Activated naive CD4-positive, alpha-beta T cell treated with anti-CD3 and anti-CD28 coated beads for 36 hours (primary cell): ENCODE results near the gene UGT2B15. TPM values are rescaled to one million over a fixed set of nuclear protein-coding genes. Genes with fewer than 3 reads are reported as not detected.
"Not testable (repeated sequence)": the region's sequence is repeated elsewhere in the genome, so short reads cannot be mapped to it uniquely, and the experiment has no call there.

Experiments used
- CTCF ChIA-PET: fragments of 350-600 bp; sonication (Branson Sonifier 250); formaldehyde crosslinking; loops from one replicate; lab custom pipeline; 2021; ENCODE audit warnings: antibody characterized with exemption; lab: Charles Lee
- DNase-seq: peaks from one replicate; pipeline ENCODE4 v3.0.0-alpha.2; 2020
- H3K27ac Mint-ChIP-seq: one replicate; pipeline ENCODE4 v1.8.0; 2021; ENCODE audit warnings: mild to moderate bottlenecking, mixed read lengths
- H3K27me3 Mint-ChIP-seq: one replicate; pipeline ENCODE4 v1.8.0; 2021; ENCODE audit warnings: low read depth, mixed read lengths
- H3K36me3 Mint-ChIP-seq: one replicate; pipeline ENCODE4 v1.8.0; 2021; ENCODE audit warnings: low read depth, mixed read lengths
- H3K4me1 Mint-ChIP-seq: one replicate; pipeline ENCODE4 v1.8.0; 2021; ENCODE audit warnings: low read depth, mixed read lengths
- H3K4me3 Mint-ChIP-seq: one replicate; pipeline ENCODE4 v1.8.0; 2021; ENCODE audit warnings: mild to moderate bottlenecking, moderate library complexity, mixed read lengths
- H3K9me3 Mint-ChIP-seq: one replicate; pipeline ENCODE4 v1.8.0; 2021; ENCODE audit warnings: mixed read lengths
- intact Hi-C: fragments of 100-400 bp; cut with micrococcal nuclease; formaldehyde crosslinking; loops from one replicate; pipeline ENCODE4 v1.15.1; 2023
- total RNA-seq, 2 experiments: library from RNA; stranded (reverse); gene quantifications; one replicate each; pipeline ENCODE4 v1.2.3, GENCODE V29; 2021

UGT2B15 gene
- total RNA-seq, 2 experiments from 2014 or later, result not detected

DNA sequence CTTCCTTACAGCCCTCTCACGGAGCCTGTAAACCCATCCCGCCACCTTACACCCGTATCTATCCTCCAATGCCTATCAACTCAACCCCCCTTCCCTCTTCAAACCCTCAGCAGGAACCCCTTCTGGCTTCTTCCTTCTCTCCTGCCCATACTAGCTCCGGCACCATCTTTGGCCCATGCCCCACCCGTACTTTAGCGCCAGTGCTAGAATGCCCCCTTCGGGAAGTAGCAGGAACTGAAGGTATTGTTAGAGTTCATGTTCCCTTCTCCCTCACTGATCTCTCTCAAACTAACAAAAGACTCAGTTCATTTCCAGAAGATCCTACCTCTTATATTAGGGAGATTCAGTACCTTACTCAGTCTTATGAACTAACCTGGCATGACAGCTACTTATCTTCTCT lies 2.7 kb upstream of the UGT2B15 start:
- CTCF ChIA-PET, result no interaction called here
- H3K27ac Mint-ChIP-seq, result no peak overlapping the region
- no peaks in the 10 kb centered on the region for H3K4me1 Mint-ChIP-seq
- intact Hi-C loops, result no loop called here
- no peak overlapping the region for H3K4me3 Mint-ChIP-seq
- DNase-seq, result no peak
- no peaks in the 10 kb centered on the region for H3K9me3 Mint-ChIP-seq
- no peaks in the 10 kb centered on the region for H3K36me3 Mint-ChIP-seq
- no peaks in the 10 kb centered on the region for H3K27me3 Mint-ChIP-seq

DNA sequence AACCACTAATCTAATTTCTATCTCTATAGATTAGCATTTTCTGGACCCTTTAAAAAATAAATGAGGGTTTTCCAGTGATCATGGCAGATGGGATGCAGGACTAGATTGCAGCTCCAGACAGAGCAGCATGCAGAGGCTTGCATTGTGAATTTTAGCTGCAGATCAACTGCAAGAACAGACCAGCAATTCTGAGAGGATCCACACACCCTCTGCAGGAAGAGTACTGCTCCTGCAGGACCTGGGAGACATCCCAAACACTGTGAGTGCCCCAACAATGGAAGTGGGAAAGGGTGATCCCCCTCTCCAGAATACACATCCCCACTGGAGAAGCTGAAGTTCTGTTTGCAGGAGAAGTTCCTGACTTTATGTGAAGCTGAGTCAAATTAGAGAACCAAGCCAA lies 765 bp upstream of the UGT2B15 start:
- H3K27me3 Mint-ChIP-seq, H3K27ac Mint-ChIP-seq, intact Hi-C loops, H3K9me3 Mint-ChIP-seq, H3K36me3 Mint-ChIP-seq, CTCF ChIA-PET, H3K4me1 Mint-ChIP-seq, DNase-seq, H3K4me3 Mint-ChIP-seq: not testable (repeated sequence)

DNA sequence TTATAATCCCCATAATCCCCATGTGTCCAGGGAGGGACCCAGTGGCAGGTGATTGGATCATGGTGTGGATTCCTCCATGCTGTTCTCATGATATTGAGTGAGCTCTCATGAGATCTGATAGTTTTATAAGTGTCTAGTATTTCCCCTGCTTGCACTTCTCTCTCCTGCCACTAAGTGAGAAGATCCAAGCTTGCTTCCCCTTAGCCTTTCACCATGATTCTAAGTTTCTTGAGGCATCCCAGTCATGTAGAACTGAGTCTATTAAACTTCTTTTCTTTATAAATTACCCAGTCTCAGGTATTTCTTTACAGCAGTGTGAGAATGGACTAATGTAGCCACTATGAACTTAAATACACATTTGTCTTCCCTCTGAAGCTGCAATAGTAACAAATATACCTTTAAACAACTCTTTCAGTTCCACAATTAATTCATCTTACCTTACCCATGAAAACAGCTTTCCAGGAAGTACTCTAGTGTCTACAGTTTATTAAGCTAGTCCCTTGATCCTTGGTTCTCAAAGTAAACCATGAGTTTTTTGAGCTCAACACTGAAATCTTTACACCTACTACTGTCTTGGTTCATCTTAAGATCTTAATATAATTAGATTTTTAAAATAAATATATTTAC lies 1.8 kb downstream of the UGT2B15 start:
- H3K36me3 Mint-ChIP-seq, H3K4me1 Mint-ChIP-seq, H3K27me3 Mint-ChIP-seq, H3K4me3 Mint-ChIP-seq, H3K27ac Mint-ChIP-seq, DNase-seq, CTCF ChIA-PET, H3K9me3 Mint-ChIP-seq, intact Hi-C loops: not testable (repeated sequence)

DNA sequence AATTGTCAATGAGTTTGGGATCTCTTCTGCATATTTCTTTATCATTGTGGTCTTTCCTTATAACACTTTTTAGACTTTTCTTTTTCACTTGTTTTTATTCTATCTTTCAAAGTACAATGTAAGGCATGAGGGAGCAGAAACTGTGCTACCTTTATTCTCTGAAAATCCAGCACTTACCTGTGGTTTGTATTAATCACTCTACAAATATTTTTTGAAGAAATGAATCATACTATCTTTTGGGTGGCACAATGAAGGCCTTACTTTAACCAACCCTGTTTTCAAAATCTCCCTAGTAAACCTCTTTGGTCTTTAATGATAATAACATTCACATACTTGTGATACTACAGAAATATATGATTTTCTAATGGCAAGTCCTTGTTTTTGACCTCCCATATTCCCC lies 2.9 kb downstream of the UGT2B15 start:
- DNase-seq, H3K27ac Mint-ChIP-seq, H3K27me3 Mint-ChIP-seq, CTCF ChIA-PET, H3K9me3 Mint-ChIP-seq, H3K4me3 Mint-ChIP-seq, intact Hi-C loops, H3K4me1 Mint-ChIP-seq, H3K36me3 Mint-ChIP-seq: not testable (repeated sequence)

DNA sequence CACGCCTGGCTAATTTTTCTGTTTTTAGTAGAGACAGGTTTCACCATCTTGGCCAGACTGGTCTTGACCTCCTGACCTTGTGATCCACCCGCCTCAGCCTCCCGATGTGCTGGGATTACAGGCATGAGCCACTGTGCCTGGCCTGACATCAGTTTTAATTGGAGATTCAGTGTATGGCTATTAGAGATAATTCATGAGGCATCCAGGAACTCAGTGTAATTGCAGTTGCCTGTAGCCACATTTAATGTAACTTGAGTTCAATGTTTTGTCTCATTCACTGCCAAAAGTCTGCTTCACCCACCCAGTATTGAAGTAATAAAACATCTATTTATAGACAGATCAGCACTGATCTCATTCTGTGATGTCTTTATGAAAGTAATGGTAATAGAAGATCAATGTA lies 5.7 kb downstream of the UGT2B15 start:
- intact Hi-C loops, CTCF ChIA-PET, H3K4me1 Mint-ChIP-seq, H3K27me3 Mint-ChIP-seq, H3K36me3 Mint-ChIP-seq, H3K4me3 Mint-ChIP-seq, H3K9me3 Mint-ChIP-seq, H3K27ac Mint-ChIP-seq, DNase-seq: not testable (repeated sequence)

DNA sequence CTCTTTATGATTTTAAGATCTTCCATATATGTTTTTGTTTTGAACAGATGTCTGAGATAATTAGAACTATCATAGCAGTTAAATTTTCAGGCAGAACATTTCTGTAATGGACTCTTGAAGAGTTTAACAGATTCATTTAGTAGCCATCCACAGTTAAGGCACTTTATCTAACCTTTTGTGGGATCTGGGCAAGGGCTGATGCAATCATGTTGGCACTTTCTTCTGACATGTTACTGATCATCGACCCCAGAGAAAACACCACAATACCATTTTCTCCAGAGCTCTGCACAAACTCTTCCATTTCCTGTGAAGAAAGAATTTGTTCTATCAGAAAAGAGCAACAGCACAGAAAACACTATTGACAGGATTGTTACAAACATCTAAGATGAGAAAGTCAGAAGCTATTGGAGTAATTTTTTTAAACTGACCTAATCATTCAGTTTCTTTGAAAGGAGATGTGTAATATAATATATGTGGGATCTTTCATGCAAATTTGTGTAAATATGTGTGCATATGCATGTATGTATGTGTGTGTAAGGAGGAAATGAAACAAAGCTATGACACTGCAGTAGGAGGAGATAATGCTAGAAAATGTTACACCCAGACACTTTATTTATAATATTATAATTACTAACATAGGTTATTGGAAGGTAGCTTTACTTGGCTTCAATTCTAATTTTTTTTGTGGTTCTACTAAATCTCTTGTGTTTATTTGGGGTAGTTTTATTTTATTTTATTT lies 7.4 kb downstream of the UGT2B15 start:
- intact Hi-C loops, H3K36me3 Mint-ChIP-seq, CTCF ChIA-PET, H3K4me3 Mint-ChIP-seq, H3K27ac Mint-ChIP-seq, DNase-seq, H3K27me3 Mint-ChIP-seq, H3K4me1 Mint-ChIP-seq, H3K9me3 Mint-ChIP-seq: not testable (repeated sequence)

DNA sequence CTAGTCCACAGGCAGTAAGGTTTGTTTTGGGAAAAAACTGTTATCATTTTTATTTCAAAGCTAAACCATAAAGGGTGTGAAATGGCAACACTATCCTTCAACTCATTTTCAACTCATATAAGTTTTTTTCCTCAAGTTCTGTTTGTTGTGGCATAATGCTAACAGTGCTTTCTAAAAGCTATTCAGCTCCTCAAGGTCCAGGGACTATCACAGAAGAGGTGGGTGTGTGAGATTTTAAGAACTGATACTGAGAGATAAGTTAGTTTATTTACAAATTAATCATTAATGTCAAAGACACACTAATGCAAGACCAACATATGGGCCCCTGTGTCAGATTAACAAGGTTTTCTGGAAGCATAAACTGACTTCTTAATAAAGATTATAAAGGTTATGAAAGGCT lies 11.8 kb downstream of the UGT2B15 start:
- H3K4me3 Mint-ChIP-seq, result no peak overlapping the region
- no peaks in the 10 kb centered on the region for H3K27me3 Mint-ChIP-seq
- no peaks in the 10 kb centered on the region for H3K9me3 Mint-ChIP-seq
- CTCF ChIA-PET, result no interaction called here
- H3K27ac Mint-ChIP-seq, result no peak overlapping the region
- intact Hi-C loops, result no loop called here
- H3K36me3 Mint-ChIP-seq, result no peaks in the 10 kb centered on the region
- no peak for DNase-seq
- no peaks in the 10 kb centered on the region for H3K4me1 Mint-ChIP-seq

DNA sequence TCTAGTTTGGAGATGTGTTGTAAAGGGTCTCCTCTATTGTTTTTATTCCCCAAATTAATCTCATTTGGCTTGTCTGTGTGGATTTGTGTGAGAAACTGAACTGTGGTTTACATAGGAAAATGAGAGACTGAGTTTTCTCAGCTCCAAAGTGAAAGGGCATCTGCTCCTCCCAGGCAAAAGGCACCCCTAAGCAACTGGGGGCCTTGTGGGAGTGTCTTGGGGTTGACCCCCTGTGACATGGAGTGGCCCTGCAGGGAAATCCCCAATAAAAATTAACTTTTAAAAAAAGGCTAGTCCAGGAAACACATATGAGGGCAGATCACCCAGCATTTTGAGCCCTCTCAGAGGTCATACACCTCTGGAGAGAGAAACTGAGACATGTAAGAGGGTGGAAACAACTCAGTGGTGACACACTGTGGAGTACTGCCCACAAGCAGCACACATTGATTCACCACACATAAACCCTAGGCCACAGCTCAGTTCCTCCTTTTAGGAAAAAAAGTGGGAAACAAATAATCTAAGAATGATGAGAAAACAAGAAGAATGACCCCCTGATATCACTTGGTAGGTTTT lies 13.3 kb downstream of the UGT2B15 start:
- H3K27me3 Mint-ChIP-seq, intact Hi-C loops, H3K4me1 Mint-ChIP-seq, CTCF ChIA-PET, H3K36me3 Mint-ChIP-seq, DNase-seq, H3K9me3 Mint-ChIP-seq, H3K4me3 Mint-ChIP-seq, H3K27ac Mint-ChIP-seq: not testable (repeated sequence)

DNA sequence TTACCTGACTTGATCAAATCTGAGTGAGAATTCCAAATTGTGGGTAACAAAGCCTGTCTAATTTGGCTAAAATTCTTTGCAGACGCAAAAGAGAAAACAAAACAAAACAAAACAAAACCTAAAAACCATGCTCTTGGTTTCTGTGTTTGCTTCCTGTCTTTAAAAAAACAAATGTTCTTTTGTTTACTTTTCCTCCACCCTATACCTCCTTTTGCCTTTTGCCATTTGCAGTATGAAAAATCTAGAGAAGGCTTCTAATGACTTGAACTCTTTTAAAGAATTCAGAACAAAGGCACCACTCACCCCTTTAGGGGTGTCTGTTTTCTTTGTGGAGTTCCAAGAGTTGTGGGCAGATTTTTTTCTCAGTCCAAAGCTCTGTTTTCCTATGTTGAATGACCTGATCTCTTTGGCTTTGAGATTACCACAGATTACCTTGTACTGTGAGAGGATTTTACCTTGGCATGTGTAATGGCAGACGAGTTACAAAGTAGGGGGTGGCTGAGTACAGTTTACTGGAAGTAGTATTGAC lies 13.9 kb downstream of the UGT2B15 start:
- intact Hi-C loops, H3K36me3 Mint-ChIP-seq, H3K4me1 Mint-ChIP-seq, H3K4me3 Mint-ChIP-seq, DNase-seq, H3K27me3 Mint-ChIP-seq, CTCF ChIA-PET, H3K27ac Mint-ChIP-seq, H3K9me3 Mint-ChIP-seq: not testable (repeated sequence)

DNA sequence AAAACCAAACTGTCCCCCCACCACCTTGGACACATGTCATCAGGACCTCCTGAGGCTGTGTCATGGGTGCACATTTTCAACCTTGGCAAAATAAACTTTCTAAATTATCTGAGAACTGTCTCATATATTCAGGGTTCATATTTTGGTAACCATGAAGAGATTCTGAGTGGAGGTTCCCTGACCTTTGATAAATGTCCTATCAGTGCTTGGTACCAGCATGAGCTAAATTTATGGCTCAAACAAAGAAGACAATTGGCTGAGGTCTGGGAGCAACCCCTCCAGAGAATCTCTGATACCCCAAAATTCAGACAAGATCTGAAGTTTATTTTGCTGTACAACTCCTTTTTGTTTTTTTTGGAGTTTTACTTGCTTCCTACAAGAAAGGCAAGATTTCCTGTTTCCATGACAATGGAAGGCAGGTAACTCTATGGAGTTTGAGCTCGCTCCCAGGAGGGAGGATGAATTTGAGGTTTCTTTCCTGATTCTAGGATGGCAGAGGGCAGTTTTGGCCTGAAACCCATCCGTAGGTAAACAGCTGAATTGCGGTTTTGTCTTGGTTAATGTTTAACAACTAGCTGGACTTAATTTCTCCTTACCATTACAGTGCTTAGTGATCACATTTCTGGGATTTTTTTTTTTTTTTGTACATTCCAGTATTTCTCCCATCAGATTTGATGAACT lies 14.5 kb downstream of the UGT2B15 start:
- Mint-ChIP-seq H3K36me3 (no peaks in the 10 kb centered on the region), H3K4me3 (no peak overlapping the region), H3K9me3 (no peaks in the 10 kb centered on the region), H3K27me3 (no peaks in the 10 kb centered on the region), H3K4me1 (no peaks in the 10 kb centered on the region), H3K27ac (no peak overlapping the region)
- CTCF ChIA-PET, result no interaction called here
- intact Hi-C loops, result no loop called here
- no peak for DNase-seq

DNA sequence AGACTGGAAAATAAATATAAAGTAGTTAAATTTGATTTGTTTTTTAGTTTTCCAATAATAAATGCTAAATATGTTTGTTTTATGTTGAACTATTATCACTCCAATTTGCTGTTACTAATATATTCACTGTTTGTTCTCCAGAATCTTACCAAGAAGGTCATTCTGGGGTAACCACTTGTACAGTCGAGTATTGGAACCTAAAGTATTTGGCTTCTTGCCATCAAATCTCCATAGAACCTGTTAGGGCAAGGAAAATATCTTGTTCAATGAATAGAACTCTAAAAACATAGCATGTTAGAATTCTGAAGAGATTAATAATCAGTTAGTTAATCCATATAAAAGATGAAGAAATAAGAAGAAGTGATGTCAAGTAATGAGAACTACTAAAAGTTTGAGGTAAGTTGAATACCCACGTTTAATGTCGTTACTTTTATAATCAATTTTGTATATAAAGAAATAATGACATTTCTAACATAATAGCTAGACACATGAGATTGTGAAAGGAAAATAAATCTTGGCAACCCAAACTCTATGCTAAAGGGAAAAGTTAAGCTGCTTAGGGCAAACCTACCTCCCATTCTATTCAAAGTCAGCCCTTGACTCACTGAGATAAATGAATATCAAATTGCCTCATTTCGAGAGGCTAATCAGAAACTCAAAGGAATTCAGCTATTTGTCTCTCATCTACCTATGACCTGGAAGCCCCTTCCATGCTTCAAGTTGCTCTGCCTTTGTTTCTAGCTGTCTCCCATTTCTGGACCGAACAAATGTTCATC lies 15.3 kb downstream of the UGT2B15 start:
- Mint-ChIP-seq H3K4me1 (no peaks in the 10 kb centered on the region), H3K27me3 (peaks cover 2% of the 10 kb centered on the region), H3K9me3 (no peaks in the 10 kb centered on the region), H3K4me3 (no peak overlapping the region), H3K36me3 (no peaks in the 10 kb centered on the region), H3K27ac (no peak overlapping the region)
- DNase-seq, result no peak
- CTCF ChIA-PET, result no interaction called here
- intact Hi-C loops, result no loop called here

DNA sequence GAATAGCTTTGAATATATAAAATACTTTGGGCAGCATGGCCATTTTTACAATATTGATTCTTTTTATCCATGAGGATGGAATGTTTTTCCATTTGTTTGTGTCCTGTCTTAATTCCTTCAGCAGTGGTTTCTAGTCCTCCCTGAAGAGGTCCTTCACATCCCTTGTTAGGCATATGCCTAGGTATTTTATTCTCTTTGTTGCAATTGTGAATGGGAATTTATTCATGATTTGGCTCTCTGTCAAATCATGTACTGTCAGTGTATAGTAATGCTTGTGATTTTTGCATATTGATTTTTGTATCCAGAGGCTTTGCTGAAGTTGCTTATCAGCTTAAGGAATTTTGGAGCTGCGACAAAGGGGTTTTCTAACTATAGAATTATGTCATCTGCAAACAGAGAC lies 18.5 kb downstream of the UGT2B15 start:
- Mint-ChIP-seq H3K9me3 (no peaks in the 10 kb centered on the region), H3K4me1 (no peaks in the 10 kb centered on the region), H3K4me3 (no peak overlapping the region), H3K27me3 (peaks cover 5% of the 10 kb centered on the region), H3K36me3 (no peaks in the 10 kb centered on the region), H3K27ac (no peak overlapping the region)
- CTCF ChIA-PET, result no interaction called here
- no peak for DNase-seq
- intact Hi-C loops, result no loop called here
